Hematopoietic multipotent progenitor cell treated with erythropoietin and hydrocortisone succinate and interleukin-3 and kit ligand, for 4 days (in vitro differentiated cells): ENCODE measurements around the gene RPS27A.
"Not testable (repeated sequence)": the region's sequence is repeated elsewhere in the genome, so short reads cannot be mapped to it uniquely, and the experiment has no call there.

Source experiments
- DNase-seq: peaks from one replicate; pipeline ENCODE4 v3.0.0-alpha.2; 2015

RPS27A gene

GRCh38 chr2:55232084-55232862 is at the start of gene RPS27A, which contains the start of gene CLHC1:
RPS27A (plus strand) TSS chr2:55232688; CDS start chr2:55232825, 137 bp downstream.
CLHC1 (minus strand) TSS chr2:55232293; CDS start chr2:55222411, 9,882 bp downstream.
- peak; percentile 98 for DNase-seq

GRCh38 chr2:55186837-55187236 is 45.7 kb upstream of the RPS27A start:
- not testable (repeated sequence) for DNase-seq

GRCh38 chr2:55191888-55192287 is 40.6 kb upstream of the RPS27A start:
- DNase-seq, result not testable (repeated sequence)

GRCh38 chr2:55196526-55196925 is 36.0 kb upstream of the RPS27A start:
- no peak for DNase-seq

DNA sequence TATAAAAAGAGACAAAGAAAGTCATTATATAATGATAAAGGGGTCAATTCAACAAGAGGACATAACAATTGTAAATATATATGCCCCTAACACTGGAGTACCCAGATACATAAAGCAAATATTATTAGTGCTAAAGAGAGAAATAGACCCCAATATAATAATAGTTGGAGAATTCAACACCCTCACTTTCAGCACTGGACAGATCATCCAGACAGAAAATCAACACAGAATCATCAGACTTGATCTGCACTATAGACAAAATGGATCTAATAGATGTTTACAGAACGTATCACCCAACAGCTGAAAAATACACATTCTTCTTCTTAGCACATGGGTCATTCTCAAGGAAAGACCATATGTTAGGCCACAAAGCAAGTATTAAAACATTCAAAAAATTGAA is 32.1 kb upstream of the RPS27A start:
- no peak for DNase-seq

DNA sequence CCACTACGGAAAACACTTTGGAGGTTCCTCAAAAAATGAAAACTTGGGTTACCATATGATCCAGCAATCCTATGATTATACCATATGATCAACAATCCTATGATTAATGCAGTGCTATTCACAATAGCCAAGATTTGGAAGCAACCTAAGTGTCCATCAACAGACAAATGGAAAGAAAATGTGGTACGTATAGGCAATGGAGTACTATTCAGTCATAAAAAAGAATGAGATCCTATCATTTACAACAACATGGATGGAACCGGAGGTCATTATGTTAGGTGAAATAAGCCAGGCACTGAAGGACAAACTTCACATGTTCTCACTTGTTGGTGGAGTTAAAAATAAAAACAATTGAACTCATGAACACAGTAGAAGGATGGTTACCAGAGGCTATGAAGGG is 28.0 kb upstream of the RPS27A start:
- no peak for DNase-seq

DNA sequence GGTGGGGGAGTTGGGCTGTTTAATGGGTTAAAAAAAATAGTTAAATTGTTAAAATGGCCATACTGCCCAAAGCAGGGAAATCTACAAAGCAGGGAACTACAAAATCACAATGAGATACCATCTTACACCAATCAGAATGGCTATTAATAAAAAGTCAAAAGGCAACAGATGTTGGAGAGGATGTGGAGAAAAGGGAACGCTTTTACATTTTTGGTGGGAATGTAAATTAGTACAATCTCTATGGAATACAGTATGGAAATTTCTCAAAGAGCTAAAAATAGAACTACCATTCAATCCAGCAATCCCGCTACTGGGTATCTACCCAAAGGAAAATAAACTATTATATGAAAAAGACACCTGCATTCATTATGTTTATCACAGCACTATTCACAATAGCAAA is 27.5 kb upstream of the RPS27A start:
- DNase-seq, result no peak

GRCh38 chr2:55213822-55214221 is 18.7 kb upstream of the RPS27A start:
- DNase-seq, result no peak

DNA sequence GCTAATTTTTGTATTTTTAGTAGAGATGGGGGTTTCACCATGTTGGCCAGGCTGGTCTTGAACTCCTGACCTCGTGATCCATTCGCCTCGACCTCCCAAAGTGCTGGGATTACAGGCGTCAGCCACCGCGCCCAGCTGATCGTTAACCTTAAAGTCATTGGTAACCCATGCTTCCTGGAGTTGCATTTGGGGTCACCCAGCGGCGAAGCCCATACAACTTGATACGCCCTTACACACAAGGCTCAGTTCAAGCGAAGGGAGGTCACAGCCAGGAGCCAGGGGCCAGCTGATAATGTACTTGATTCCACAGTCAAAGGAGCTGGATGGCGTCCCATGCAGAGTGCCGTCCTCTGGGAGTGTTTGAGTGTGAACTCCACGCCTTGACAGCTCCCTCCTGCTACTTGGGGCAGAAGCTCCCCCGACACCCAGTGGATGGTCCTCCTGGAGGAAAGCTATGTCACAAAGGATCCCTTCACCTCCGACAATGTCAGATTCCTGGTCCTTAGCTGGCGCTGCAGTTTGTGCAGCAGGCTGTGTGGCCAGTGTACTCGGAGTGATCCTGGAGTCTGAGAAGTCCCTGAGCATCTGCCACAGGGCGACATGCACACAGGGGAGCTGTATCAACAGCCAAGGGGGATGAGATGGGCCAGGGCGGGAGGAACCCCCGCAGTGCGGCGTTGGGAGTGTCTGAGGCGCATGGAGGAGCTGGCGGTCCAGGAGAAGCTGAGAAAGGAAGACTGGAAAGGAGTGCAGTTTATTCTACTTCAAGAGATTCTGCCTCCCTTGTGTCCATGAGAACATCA is 8.3 kb upstream of the RPS27A start:
- no peak for DNase-seq

- DNase-seq, result no peak
Measured at GRCh38 chr2:55224761-55225261, 7.7 kb upstream of the RPS27A start.

- DNase-seq, result no peak
Measured at GRCh38 chr2:55225481-55226020, 6.9 kb upstream of the RPS27A start.

- peak; percentile 79 for DNase-seq
Measured at GRCh38 chr2:55227437-55228225, 4.9 kb upstream of the RPS27A start.

GRCh38 chr2:55228226-55228563 is 4.3 kb upstream of the RPS27A start:
- DNase-seq, result no peak

GRCh38 chr2:55229221-55229620 is 3.3 kb upstream of the RPS27A start:
- DNase-seq, result no peak

- DNase-seq, result no peak
Measured at GRCh38 chr2:55230551-55230950, 1.9 kb upstream of the RPS27A start.

DNA sequence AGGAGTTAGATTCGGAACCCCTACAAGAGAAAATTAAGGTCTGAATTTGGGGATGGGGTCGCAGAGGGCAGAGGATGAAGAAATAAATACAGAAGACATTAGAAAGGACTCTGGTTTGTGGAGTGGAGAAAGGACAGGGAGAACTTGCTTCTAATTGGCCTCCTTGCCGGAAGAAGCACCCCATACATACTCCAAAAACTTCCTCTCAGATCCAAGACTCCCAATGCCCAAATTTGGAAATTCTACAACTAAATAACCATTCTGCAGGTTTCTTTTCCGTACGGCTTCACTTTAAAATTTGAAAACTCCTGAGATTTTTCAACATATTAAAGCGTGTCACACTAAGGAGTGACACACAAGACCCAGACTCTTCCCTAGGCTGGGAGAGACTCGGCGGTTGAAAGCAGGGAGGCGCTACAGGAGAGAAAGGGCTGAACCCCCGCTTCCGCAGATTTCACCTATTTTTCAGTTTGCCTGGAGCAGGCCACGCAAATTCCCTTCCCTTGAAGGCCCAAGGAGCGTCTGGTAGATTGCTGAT is 873 bp upstream of the RPS27A start:
- peak; percentile 61 for DNase-seq

DNA sequence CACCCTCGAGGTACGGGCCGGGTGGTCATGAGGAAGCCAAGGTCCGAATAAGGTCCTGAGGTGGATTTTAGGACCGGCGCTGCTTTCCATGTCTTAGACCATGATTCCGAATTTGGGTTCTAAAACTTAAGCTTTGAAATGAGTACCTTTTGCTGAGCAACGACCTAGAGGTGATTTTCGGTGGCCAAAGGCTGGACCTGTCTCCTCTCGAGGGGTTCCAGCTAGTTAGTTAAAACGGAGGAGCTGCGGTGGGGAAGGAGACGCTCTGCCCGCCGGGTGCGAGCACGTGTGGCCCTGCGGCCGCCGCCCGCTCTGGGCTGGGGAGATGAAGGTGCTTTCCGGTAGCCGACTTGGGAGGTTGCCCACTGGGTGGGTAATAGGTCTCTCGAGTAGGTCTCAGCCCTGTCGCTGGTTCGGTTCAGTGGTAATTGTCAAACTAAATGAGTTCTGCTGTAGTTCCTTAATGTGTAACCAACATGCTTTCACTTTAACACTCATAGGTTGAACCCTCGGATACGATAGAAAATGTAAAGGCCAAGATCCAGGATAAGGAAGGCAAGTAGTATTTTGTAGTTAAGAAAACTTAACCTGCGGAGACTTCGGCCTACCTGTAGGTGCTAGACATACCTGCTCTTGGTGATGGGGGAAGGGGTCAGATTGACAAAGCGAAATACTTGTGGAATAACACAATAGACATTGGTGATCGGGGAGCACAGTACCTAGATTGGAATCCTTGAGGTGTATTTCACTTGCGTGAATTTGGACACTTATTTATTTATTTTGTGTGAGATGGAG is 572 bp downstream of the RPS27A start:
- peak; percentile 57 for DNase-seq

DNA sequence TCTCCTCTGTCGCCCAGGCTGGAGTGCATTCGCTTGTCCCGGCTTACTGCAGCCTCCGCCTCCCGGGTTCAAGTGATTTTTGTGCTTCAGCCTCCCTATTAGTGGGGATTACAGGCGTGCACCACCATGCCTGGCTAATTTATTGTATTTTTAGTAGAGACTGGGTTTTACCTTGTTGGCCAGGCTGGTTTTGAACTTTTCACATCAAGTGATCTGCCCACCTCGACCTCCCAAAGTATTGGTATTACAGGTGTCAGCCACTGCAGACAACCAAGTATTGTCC is 1.1 kb downstream of the RPS27A start:
- DNase-seq, result no peak

GRCh38 chr2:55235724-55236538 is 3.4 kb downstream of the RPS27A start:
- no peak for DNase-seq

- no peak for DNase-seq
Measured at GRCh38 chr2:55236992-55237543, 4.6 kb downstream of the RPS27A start.
